Gastrocnemius medialis (tissue), 4 donors: Measurements from ENCODE around the gene GPAT2.
"Not testable (repeated sequence)": the region's sequence is repeated elsewhere in the genome, so short reads cannot be mapped to it uniquely, and the experiment has no call there.

Source experiments
- CTCF ChIP-seq, 5 experiments: fragments of 450-650 bp in 3 of 5; fragments of 200-600 bp in 2 of 5; sonication (generic) in 2 of 5; IDR thresholded peaks in 4 of 5; conservative IDR thresholded peaks in 1 of 5; 1 replicate in 4 of 5; 2 replicates in 1 of 5; pipeline ENCODE4 v1.5.1; 2016 to 2019; ENCODE audit warnings: antibody characterized with exemption in 5 of 5, mild to moderate bottlenecking in 3 of 5, moderate library complexity in 3 of 5
- POLR2A ChIP-seq, 2 donors: fragments of 450-650 bp; IDR thresholded peaks; one replicate each; pipeline ENCODE4 v1.6.1; 2017; ENCODE audit warnings: antibody characterized with exemption in 2 of 2, mild to moderate bottlenecking in 2 of 2, moderate library complexity in 2 of 2

DNA sequence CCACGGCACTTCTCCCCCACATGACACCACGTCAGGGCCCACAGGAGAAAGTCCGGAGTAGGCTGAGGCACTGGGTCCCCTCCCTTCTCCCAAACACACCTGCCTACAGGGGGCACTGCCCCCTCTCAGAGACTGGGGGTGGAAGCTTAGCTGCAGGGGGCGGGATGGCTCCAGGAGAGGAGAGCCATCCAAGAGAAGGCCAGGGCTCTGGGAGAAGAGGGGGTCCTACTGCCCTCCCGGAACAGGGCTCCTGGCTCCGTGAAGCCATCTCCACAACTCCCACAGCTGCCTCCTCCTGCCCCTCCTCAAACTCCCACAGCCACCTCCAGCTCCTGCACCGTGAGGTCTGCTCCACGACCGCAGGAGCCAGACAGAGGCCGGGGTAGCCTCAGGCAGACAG lies 25.6 kb upstream of the GPAT2 start:
- TF ChIP-seq CTCF (IDR thresholded peaks at IDR 0.05 in 4 of 5, conservative IDR thresholded peaks at IDR 0.05 in 1 of 5); POLR2A (IDR thresholded peaks at IDR 0.05): not testable (repeated sequence)
